OCI-LY1 (cell line): Measurements from ENCODE around the gene DET1.

Experiments used
- H2AFZ ChIP-seq: fragments of 200-600 bp; sonication (generic), shearing (Covaris generic); 2 replicates; pipeline ENCODE4 v1.6.0; 2014; ENCODE audit warnings: antibody characterized with exemption, mild to moderate bottlenecking, low read length
- H3F3A ChIP-seq: fragments of 200-600 bp; sonication (generic), shearing (Covaris generic); 2 replicates; pipeline ENCODE4 v1.6.0; 2014; ENCODE audit warnings: mild to moderate bottlenecking, antibody characterized with exemption, low read length, moderate library complexity; ENCODE audit not compliant: insufficient read depth
- H3K27ac ChIP-seq: fragments of 200-600 bp; sonication (generic); 2 replicates; pipeline ENCODE4 v1.5.1; 2014; ENCODE audit warnings: low read length, mixed run types, mild to moderate bottlenecking, low read depth; ENCODE audit not compliant: poor library complexity, severe bottlenecking
- H3K27me3 ChIP-seq: fragments of 200-600 bp; sonication (generic); 2 replicates; pipeline ENCODE4 v1.6.0; 2014; ENCODE audit warnings: antibody characterized with exemption, mild to moderate bottlenecking, low read length, moderate library complexity; ENCODE audit not compliant: insufficient read depth
- H3K36me3 ChIP-seq: fragments of 200-600 bp; sonication (generic); 2 replicates; pipeline ENCODE4 v1.6.1; 2014; ENCODE audit warnings: mild to moderate bottlenecking, antibody characterized with exemption, low read length, moderate library complexity, mixed read lengths; ENCODE audit not compliant: insufficient read depth
- H3K4me1 ChIP-seq: fragments of 200-600 bp; sonication (generic); 2 replicates; pipeline ENCODE4 v1.5.1; 2014; ENCODE audit warnings: mild to moderate bottlenecking, low read length, moderate library complexity; ENCODE audit not compliant: insufficient read depth, severe bottlenecking
- H3K4me2 ChIP-seq: fragments of 200-600 bp; sonication (generic), shearing (Covaris generic); 2 replicates; pipeline ENCODE4 v1.6.1; 2014; ENCODE audit warnings: low read length
- H3K4me3 ChIP-seq: fragments of 200-600 bp; sonication (generic); 2 replicates; pipeline ENCODE4 v1.5.1; 2014; ENCODE audit warnings: low read length, low read depth, mild to moderate bottlenecking, mixed read lengths; ENCODE audit not compliant: poor library complexity, severe bottlenecking
- H3K79me2 ChIP-seq: fragments of 200-600 bp; shearing (Covaris generic); 2 replicates; pipeline ENCODE4 v1.6.1; 2016; ENCODE audit warnings: mixed run types, low read length, mixed read lengths; ENCODE audit not compliant: insufficient read depth
- H3K9ac ChIP-seq: fragments of 200-600 bp; sonication (generic), shearing (Covaris generic); 2 replicates; pipeline ENCODE4 v1.6.1; 2014; ENCODE audit warnings: mild to moderate bottlenecking, low read length, mixed read lengths
- H3K9me2 ChIP-seq: fragments of 200-600 bp; sonication (generic), shearing (Covaris generic); 2 replicates; pipeline ENCODE4 v1.6.1; 2014; ENCODE audit warnings: low read depth, mild to moderate bottlenecking, low read length, mixed read lengths
- H3K9me3 ChIP-seq: fragments of 200-600 bp; shearing (Covaris generic); 2 replicates; pipeline ENCODE4 v1.6.1; 2014; ENCODE audit warnings: low read length, mixed read lengths
- H4K20me1 ChIP-seq: fragments of 200-600 bp; sonication (generic), shearing (Covaris generic); 2 replicates; pipeline ENCODE4 v1.6.0; 2016; ENCODE audit warnings: mild to moderate bottlenecking, low read length; ENCODE audit not compliant: insufficient read depth
- EZH2 ChIP-seq: fragments of 200-600 bp; sonication (generic), shearing (Covaris generic); IDR thresholded peaks from 2 replicates; pipeline ENCODE4 v1.8.0; 2017; ENCODE audit warnings: borderline replicate concordance, mixed run types, mild to moderate bottlenecking, antibody characterized with exemption, low read length, moderate library complexity, mixed read lengths
- TF ChIP-seq, protein P1 (sequence below): fragments of 200-600 bp; sonication (generic), shearing (Covaris generic); IDR thresholded peaks from 2 replicates; pipeline ENCODE4 v1.5.1; 2017; ENCODE audit warnings: mild to moderate bottlenecking, antibody characterized with exemption, low read length, moderate library complexity, mixed read lengths

The DET1 gene

DNA sequence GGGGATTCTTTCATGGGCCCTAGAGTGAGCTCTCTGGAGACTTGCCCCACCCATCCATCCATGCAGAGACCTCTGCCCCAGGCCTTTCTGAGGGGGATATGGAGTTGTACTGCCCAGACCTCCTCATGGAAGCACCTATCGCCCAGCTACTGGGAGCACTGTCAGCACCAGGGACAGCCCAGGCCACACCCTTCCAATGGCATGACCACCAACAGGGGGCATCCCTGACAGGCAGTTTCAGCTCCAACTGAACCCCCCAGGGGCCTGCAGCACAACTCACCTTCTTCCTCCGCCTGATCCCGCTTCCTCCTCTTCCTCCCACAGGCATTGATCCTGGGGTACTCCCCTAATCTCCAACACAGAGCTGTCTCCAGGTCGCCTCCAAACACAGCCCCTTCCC, 57.2 kb downstream of the DET1 start:
- no peaks in the 10 kb centered on the region for H3K4me1 ChIP-seq
- H3K9me3 ChIP-seq: no peaks in the 10 kb centered on the region
- H2AFZ ChIP-seq: no peak overlapping the region
- no peaks in the 10 kb centered on the region for H3K79me2 ChIP-seq
- no peak overlapping the region for H3K4me3 ChIP-seq
- no peak overlapping the region for H3K9ac ChIP-seq
- no peaks in the 10 kb centered on the region for H4K20me1 ChIP-seq
- TF ChIP-seq, protein P1, sequence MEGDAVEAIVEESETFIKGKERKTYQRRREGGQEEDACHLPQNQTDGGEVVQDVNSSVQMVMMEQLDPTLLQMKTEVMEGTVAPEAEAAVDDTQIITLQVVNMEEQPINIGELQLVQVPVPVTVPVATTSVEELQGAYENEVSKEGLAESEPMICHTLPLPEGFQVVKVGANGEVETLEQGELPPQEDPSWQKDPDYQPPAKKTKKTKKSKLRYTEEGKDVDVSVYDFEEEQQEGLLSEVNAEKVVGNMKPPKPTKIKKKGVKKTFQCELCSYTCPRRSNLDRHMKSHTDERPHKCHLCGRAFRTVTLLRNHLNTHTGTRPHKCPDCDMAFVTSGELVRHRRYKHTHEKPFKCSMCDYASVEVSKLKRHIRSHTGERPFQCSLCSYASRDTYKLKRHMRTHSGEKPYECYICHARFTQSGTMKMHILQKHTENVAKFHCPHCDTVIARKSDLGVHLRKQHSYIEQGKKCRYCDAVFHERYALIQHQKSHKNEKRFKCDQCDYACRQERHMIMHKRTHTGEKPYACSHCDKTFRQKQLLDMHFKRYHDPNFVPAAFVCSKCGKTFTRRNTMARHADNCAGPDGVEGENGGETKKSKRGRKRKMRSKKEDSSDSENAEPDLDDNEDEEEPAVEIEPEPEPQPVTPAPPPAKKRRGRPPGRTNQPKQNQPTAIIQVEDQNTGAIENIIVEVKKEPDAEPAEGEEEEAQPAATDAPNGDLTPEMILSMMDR: 0 out of 2 replicates have a peak, but pooled peaks have one; percentile 15
- no peak for TF ChIP-seq EZH2
- H3F3A ChIP-seq: no peaks in the 10 kb centered on the region
- no peak overlapping the region for H3K27ac ChIP-seq
- no peaks in the 10 kb centered on the region for H3K36me3 ChIP-seq
- H3K27me3 ChIP-seq: no peaks in the 10 kb centered on the region
- H3K9me2 ChIP-seq: no peaks in the 10 kb centered on the region
- no peak overlapping the region for H3K4me2 ChIP-seq

DNA sequence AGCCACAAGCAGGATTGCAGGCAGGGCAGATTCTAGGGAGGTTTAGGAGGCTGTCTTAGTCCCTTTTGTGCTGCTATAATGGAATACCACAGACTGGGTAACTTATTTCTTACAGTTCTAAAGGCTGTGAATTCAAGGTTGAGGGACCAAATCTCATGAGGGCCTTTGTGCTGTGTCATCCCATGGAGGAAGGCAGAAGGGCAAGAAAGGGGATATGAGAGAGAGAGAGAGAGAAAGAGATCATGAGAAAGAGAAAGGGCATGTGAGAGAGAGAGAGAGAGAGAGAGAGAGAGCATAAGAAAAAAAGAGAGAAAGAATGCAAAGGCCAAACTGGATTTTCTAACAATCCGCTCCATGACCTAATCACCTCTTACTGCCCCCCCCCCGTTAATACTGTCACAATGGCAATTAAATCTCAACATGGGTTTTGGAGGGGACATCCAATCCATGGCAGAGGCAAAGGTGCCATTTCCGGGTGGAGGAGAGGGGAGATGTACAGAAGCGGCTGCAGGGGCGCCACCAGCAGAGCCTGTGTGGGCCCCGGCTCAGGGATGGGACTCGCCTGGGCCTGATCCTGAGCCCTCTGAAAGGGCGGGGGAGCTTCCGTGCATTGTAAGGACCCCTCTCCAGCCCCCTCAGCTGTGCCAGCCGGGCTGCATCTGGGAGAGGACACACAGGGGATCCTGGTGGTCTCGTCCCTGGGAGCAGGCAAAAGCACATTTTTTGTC, 58.5 kb downstream of the DET1 start:
- TF ChIP-seq, protein P1: no peak
- TF ChIP-seq EZH2: no peak
- no peak overlapping the region for H2AFZ ChIP-seq
- no peaks in the 10 kb centered on the region for H3K79me2 ChIP-seq
- H3K27ac ChIP-seq: no peak overlapping the region
- H4K20me1 ChIP-seq: no peaks in the 10 kb centered on the region
- H3K9me2 ChIP-seq: no peaks in the 10 kb centered on the region
- no peaks in the 10 kb centered on the region for H3K27me3 ChIP-seq
- H3K4me2 ChIP-seq: no peak overlapping the region
- H3K9me3 ChIP-seq: no peaks in the 10 kb centered on the region
- no peaks in the 10 kb centered on the region for H3K4me1 ChIP-seq
- H3K9ac ChIP-seq: no peak overlapping the region
- H3F3A ChIP-seq: no peaks in the 10 kb centered on the region
- H3K4me3 ChIP-seq: no peak overlapping the region
- no peaks in the 10 kb centered on the region for H3K36me3 ChIP-seq

DNA sequence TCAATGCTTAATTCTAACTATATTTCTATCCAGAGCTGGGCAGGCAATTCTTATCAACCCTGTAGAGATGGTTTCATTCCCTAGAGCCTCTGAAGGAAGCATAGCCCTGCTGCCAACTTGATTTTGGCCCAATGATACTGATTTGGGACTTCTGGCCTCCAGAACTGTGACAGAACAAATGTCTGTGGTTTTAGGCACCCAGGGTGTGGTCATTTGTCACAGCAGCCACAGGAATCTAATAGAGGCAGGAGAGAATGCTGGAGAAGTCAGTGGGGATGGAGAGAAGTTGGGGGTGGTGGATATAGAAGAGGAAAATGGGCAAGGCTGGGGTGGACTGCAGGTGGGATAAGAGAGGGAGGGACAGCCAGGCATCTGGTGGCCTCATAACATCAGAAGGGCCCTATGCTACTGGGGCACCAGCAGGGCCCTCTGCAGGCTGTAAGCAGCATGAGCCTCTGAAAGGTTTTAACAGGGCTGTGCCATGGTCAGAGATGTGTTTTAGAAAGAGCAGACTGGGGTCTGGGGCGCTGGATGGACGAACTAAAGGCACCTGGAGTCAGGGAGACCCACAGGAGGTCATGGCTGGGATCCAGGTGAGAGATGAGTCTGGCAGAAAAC, 59.2 kb downstream of the DET1 start:
- no peak overlapping the region for H3K9ac ChIP-seq
- no peak for TF ChIP-seq EZH2
- TF ChIP-seq, protein P1: 0 out of 2 replicates have a peak, but pooled peaks have one; percentile 10
- H3K4me2 ChIP-seq: no peak overlapping the region

More for the DNA sequence above, 59.2 kb downstream of the DET1 start:
- Histone ChIP-seq H4K20me1 (no peaks in the 10 kb centered on the region), H3F3A (no peaks in the 10 kb centered on the region), H3K4me1 (no peaks in the 10 kb centered on the region), H3K27me3 (no peaks in the 10 kb centered on the region), H3K9me2 (no peaks in the 10 kb centered on the region), H3K4me3 (no peak overlapping the region), H2AFZ (no peak overlapping the region), H3K27ac (no peak overlapping the region), H3K36me3 (no peaks in the 10 kb centered on the region), H3K9me3 (no peaks in the 10 kb centered on the region), H3K79me2 (no peaks in the 10 kb centered on the region)
